HCT116 (cell line): ENCODE results near the gene DLL1.

Experiments
- CBX3 ChIP-seq: IDR thresholded peaks from 2 replicates; pipeline ENCODE4 v1.6.1; 2012; ENCODE audit warnings: low read depth
- EZH2 ChIP-seq: fragments of 200-600 bp; sonication (generic); IDR thresholded peaks from 2 replicates; pipeline ENCODE4 v1.6.1; 2017; ENCODE audit warnings: antibody characterized with exemption, mixed run types
- FOSL1 ChIP-seq: IDR thresholded peaks from 2 replicates; pipeline ENCODE4 v1.6.1; 2012; ENCODE audit warnings: low read depth
- POLR2A ChIP-seq: IDR thresholded peaks from 2 replicates; pipeline ENCODE4 v1.7.0; 2011; ENCODE audit warnings: borderline replicate concordance; ENCODE audit not compliant: insufficient read depth, insufficient read length; ENCODE audit errors: extremely low read depth
- RAD21 ChIP-seq: IDR thresholded peaks from 2 replicates; pipeline ENCODE4 v1.6.1; 2012; ENCODE audit warnings: low read depth, mild to moderate bottlenecking
- REST ChIP-seq: IDR thresholded peaks from 2 replicates; pipeline ENCODE4 v1.6.1; 2012; ENCODE audit warnings: low read depth
- ZNF274 ChIP-seq: fragments of 200-500 bp; sonication (Bioruptor generic); IDR thresholded peaks from 2 replicates; pipeline ENCODE4 v1.6.1; 2014; ENCODE audit warnings: mild to moderate bottlenecking, low read depth, low read length, inconsistent platforms
- TF ChIP-seq, protein P1 (sequence below), 3 experiments: fragments of 200-600 bp in 1 of 3; sonication (generic) in 1 of 3; IDR thresholded peaks in 2 of 3; conservative IDR thresholded peaks in 1 of 3; 2 replicates each; pipeline ENCODE4 v1.5.1; 2012 to 2017; ENCODE audit warnings: low read depth in 2 of 3, low read length in 2 of 3, antibody characterized with exemption in 1 of 3, borderline replicate concordance in 1 of 3, control low read depth in 1 of 3, mild to moderate bottlenecking in 1 of 3, mixed read lengths in 1 of 3, mixed run types in 1 of 3, moderate library complexity in 1 of 3; ENCODE audit not compliant: insufficient read depth in 1 of 3

DNA sequence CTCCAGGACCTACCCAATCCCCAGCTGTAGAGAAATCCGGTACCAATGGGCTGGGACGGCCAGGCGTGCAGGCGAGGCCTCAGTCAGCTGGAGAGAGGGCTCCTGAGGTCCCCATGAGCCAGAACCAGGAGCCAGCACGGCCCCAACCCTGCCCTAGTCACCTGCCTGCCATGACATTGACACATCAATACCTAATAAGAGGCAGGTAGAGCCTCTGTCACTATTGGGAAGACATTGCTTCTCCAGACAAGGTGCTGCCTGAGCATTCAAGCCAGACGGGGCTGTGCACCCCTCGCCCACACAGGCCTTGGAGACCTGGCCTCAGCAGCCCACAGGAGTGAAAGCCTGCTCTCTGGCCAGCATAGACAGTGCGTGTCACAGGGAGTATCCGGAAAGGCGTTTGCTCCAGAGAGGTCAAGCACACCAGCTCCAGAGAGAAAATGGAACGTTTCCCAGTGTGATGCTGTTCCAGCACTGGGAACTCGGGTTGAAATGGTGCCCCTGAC, 3.5 kb downstream of the DLL1 start:
- TF ChIP-seq RAD21: no peak
- TF ChIP-seq POLR2A: no peak
- TF ChIP-seq, protein P1, sequence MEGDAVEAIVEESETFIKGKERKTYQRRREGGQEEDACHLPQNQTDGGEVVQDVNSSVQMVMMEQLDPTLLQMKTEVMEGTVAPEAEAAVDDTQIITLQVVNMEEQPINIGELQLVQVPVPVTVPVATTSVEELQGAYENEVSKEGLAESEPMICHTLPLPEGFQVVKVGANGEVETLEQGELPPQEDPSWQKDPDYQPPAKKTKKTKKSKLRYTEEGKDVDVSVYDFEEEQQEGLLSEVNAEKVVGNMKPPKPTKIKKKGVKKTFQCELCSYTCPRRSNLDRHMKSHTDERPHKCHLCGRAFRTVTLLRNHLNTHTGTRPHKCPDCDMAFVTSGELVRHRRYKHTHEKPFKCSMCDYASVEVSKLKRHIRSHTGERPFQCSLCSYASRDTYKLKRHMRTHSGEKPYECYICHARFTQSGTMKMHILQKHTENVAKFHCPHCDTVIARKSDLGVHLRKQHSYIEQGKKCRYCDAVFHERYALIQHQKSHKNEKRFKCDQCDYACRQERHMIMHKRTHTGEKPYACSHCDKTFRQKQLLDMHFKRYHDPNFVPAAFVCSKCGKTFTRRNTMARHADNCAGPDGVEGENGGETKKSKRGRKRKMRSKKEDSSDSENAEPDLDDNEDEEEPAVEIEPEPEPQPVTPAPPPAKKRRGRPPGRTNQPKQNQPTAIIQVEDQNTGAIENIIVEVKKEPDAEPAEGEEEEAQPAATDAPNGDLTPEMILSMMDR (IDR thresholded peaks at IDR 0.05 in 2 of 3, conservative IDR thresholded peaks at IDR 0.05 in 1 of 3; ENCODE audit: borderline replicate concordance in 1 of 3, insufficient read depth in 1 of 3, low read depth in 2 of 3, low read length in 2 of 3): no peak
- no peak for TF ChIP-seq ZNF274
- TF ChIP-seq FOSL1: no peak
- TF ChIP-seq EZH2: no peak
- no peak for TF ChIP-seq REST
- no peak for TF ChIP-seq CBX3
